ENCODE results near the gene TEX10.

- TF ChIP-seq CTCF (IDR thresholded peaks at IDR 0.05) (no peak), EP300 (IDR thresholded peaks at IDR 0.05) (no peak), POLR2AphosphoS5 (IDR thresholded peaks at IDR 0.05) (no peak)
Observed at GRCh38 chr9:100298378-100298777, 54.4 kb downstream of the TEX10 start.

Data from suprapubic skin (tissue), 4 donors.